Thyroid gland (tissue), 4 donors: ENCODE results near the gene WBP11. TPM values are rescaled to one million over a fixed set of nuclear protein-coding genes. Genes with fewer than 3 reads are reported as not detected.
A peak's percentile ranks its signal among the peaks of the same experiment; 100 is the strongest.

Source experiments
- DNase-seq, 2 donors: peaks; one replicate each; pipeline ENCODE4 v3.0.0-alpha.2; 2019
- H3K27ac ChIP-seq, 3 donors: fragments of 200-600 bp; sonication (generic); 1 replicate in 2 of 3; 2 replicates in 1 of 3; pipeline ENCODE4 v1.5.1; 2016 to 2019; ENCODE audit warnings: mild to moderate bottlenecking in 1 of 3, moderate library complexity in 1 of 3
- H3K27me3 ChIP-seq: fragments of 200-600 bp; sonication (generic); one replicate; pipeline ENCODE4 v1.5.1; 2019
- H3K36me3 ChIP-seq, 2 donors: fragments of 200-600 bp; sonication (generic); one replicate each; pipeline ENCODE4 v1.5.1; 2016 to 2019
- H3K4me1 ChIP-seq, 2 donors: fragments of 200-600 bp; sonication (generic); one replicate each; pipeline ENCODE4 v1.5.1; 2017 to 2019
- H3K4me3 ChIP-seq, 3 donors: fragments of 200-600 bp; sonication (generic); replicated peaks in 1 of 3; 1 replicate in 2 of 3; 2 replicates in 1 of 3; pipeline ENCODE4 v1.5.1; 2016; ENCODE audit warnings: mild to moderate bottlenecking in 1 of 3
- H3K9me3 ChIP-seq: fragments of 200-600 bp; sonication (generic); one replicate; pipeline ENCODE4 v1.5.1; 2017
- POLR2A ChIP-seq, 2 donors: fragments of 450-650 bp; IDR thresholded peaks; one replicate each; pipeline ENCODE4 v1.6.1; 2017; ENCODE audit warnings: antibody characterized with exemption in 2 of 2, mild to moderate bottlenecking in 2 of 2, moderate library complexity in 1 of 2
- WGBS, 2 donors: methylation state at CpG; one replicate each; pipeline ENCODE4 v1.1.5; 2017; 5-methylcytosine and 5-hydroxymethylcytosine counted together
- intact Hi-C: fragments of 100-400 bp; cut with DNase I; formaldehyde crosslinking; loops from one replicate; pipeline ENCODE4 v1.15.1; 2023
- total RNA-seq, 4 donors: library from RNA; depleted of rRNA; stranded (reverse); fragments of >200 nt; gene quantifications; one replicate each; pipeline ENCODE4 v1.2.3, GENCODE V29; 2016
- TF ChIP-seq, protein P1 (sequence below), 6 experiments: fragments of 200-600 bp in 3 of 6; fragments of 450-650 bp in 3 of 6; sonication (generic) in 3 of 6; IDR thresholded peaks; one replicate each; pipeline ENCODE4 v1.5.1; 2016 to 2019; ENCODE audit warnings: antibody characterized with exemption in 6 of 6, mild to moderate bottlenecking in 2 of 6, inconsistent platforms in 1 of 6, moderate library complexity in 1 of 6

WBP11 gene
- total RNA-seq, 4 donors from 2014 or later, result 23.3 to 34.7 (median 29.6) TPM

DNA sequence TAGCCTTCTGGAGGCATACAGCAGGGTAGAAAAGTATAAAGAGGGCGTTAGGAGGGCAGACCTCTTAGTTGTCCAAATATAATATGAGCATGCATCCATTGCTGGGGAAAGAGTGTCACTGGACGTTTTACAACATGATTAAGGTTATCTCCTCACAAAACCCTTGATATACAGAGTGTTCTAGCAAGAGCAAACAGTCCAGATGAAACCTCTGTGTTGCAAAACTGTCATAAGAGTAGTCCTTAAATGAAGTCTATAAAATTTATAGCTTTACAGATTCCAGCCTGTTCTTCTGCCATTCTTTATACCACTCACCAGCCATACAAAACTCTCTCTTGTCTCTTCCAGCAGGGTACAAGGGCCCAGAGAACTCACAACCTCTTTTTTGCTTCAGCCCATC is 21.7 kb downstream of the WBP11 start:
- intact Hi-C loops, result no loop called here
- H3K9me3 ChIP-seq, result no peaks in the 10 kb centered on the region
- 69 to 89% methylated on average over 2 of the region's 2 CpGs for WGBS, 2 donors
- no peak for DNase-seq
- TF ChIP-seq POLR2A (IDR thresholded peaks at IDR 0.05), result no peak
- TF ChIP-seq, protein P1, sequence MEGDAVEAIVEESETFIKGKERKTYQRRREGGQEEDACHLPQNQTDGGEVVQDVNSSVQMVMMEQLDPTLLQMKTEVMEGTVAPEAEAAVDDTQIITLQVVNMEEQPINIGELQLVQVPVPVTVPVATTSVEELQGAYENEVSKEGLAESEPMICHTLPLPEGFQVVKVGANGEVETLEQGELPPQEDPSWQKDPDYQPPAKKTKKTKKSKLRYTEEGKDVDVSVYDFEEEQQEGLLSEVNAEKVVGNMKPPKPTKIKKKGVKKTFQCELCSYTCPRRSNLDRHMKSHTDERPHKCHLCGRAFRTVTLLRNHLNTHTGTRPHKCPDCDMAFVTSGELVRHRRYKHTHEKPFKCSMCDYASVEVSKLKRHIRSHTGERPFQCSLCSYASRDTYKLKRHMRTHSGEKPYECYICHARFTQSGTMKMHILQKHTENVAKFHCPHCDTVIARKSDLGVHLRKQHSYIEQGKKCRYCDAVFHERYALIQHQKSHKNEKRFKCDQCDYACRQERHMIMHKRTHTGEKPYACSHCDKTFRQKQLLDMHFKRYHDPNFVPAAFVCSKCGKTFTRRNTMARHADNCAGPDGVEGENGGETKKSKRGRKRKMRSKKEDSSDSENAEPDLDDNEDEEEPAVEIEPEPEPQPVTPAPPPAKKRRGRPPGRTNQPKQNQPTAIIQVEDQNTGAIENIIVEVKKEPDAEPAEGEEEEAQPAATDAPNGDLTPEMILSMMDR (IDR thresholded peaks at IDR 0.05), result no peak
- no peaks in the 10 kb centered on the region for H3K4me1 ChIP-seq
- no peak overlapping the region for H3K4me3 ChIP-seq
- H3K36me3 ChIP-seq, result peaks cover 10% of the 10 kb centered on the region in 2 donors
- H3K27ac ChIP-seq, result no peak overlapping the region
- no peaks in the 10 kb centered on the region for H3K27me3 ChIP-seq

DNA sequence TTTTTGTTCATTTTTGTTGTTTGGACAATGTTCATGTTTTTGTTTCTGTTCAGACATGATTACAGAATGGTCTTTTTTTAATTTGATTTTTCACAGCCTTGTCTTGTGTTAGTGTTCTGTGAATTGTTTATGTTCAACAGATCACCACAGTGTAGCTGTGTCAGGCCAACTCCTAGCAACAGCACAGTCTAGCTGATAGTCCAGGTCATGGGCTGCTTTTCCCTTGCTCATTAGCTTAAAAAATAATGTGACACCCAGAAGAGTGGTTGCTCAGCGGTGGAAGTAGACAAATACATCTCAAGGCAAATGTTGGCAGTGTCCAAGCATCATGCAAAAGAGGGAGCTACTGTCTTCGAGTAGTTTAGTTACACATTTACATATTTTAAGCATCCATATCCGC is 22.4 kb downstream of the WBP11 start:
- no peak overlapping the region for H3K4me3 ChIP-seq
- H3K36me3 ChIP-seq, result peaks cover 3% of the 10 kb centered on the region in 2 donors
- intact Hi-C loops, result no loop called here
- H3K27ac ChIP-seq, result no peak overlapping the region
- no peaks in the 10 kb centered on the region for H3K27me3 ChIP-seq
- TF ChIP-seq, protein P1 (IDR thresholded peaks at IDR 0.05), result no peak
- TF ChIP-seq POLR2A (IDR thresholded peaks at IDR 0.05), result no peak
- no peaks in the 10 kb centered on the region for H3K9me3 ChIP-seq
- H3K4me1 ChIP-seq, result peaks cover 0 to 5% of the 10 kb centered on the region in 2 donors
- 91 to 95% methylated on average over 3 of the region's 3 CpGs for WGBS, 2 donors
- no peak for DNase-seq

DNA sequence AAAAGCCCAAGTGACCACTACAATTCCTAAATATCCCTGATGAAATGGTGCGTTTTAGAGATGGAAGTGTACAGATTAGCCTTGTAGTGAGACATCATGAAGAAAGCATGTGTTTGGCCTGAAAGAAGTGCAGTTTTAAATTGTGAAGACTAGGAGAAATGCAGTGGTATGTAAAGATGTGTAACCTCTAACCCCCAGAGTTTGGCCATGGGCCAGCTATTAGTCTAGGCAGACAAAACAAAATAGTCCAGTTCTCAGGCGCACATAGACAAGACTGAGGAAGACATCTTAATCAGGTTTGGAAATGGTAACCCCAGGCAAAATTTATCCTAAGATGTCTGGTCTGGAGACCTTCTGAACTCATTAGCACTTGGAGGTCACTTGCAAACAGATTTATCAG is 23.4 kb downstream of the WBP11 start:
- intact Hi-C loops, result no loop called here
- DNase-seq, result no peak
- no peak overlapping the region for H3K27ac ChIP-seq
- peaks cover 0 to 8% of the 10 kb centered on the region in 2 donors for H3K4me1 ChIP-seq
- TF ChIP-seq, protein P1 (IDR thresholded peaks at IDR 0.05), result no peak
- no peak for TF ChIP-seq POLR2A (IDR thresholded peaks at IDR 0.05)
- peaks cover 0 to 3% of the 10 kb centered on the region in 2 donors for H3K36me3 ChIP-seq
- no peaks in the 10 kb centered on the region for H3K9me3 ChIP-seq
- no peaks in the 10 kb centered on the region for H3K27me3 ChIP-seq
- H3K4me3 ChIP-seq, result no peak overlapping the region
- 92 to 97% methylated on average over 2 of the region's 2 CpGs for WGBS, 2 donors

DNA sequence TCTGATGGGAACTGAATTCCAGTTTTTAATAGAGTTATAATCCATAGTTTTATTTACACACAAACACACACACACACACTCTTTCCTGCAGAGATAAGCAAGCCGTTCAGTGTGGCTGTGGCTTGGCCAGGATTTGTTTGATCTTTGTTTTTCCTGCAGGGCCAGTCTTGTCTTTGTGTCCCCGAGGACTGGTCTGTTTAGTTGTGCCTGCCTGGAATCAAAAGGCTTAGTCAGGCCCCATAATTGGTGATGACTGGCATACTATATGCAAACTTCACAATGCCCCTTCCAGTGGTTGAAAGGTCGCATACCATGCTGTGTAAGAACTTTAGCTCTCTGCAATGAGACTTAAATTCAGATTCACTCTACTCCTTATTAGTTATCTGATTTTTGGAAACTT is 26.0 kb downstream of the WBP11 start:
- no peaks in the 10 kb centered on the region for H3K36me3 ChIP-seq
- peaks cover 0 to 8% of the 10 kb centered on the region in 2 donors for H3K4me1 ChIP-seq
- WGBS, 2 donors, result 55 to 62% methylated on average over 3 of the region's 3 CpGs
- H3K27me3 ChIP-seq, result no peaks in the 10 kb centered on the region
- no peaks in the 10 kb centered on the region for H3K9me3 ChIP-seq
- no peak overlapping the region for H3K27ac ChIP-seq
- intact Hi-C loops, result no loop called here
- no peak for TF ChIP-seq POLR2A (IDR thresholded peaks at IDR 0.05)
- TF ChIP-seq, protein P1 (IDR thresholded peaks at IDR 0.05), result no peak
- no peak for DNase-seq
- no peak overlapping the region for H3K4me3 ChIP-seq

DNA sequence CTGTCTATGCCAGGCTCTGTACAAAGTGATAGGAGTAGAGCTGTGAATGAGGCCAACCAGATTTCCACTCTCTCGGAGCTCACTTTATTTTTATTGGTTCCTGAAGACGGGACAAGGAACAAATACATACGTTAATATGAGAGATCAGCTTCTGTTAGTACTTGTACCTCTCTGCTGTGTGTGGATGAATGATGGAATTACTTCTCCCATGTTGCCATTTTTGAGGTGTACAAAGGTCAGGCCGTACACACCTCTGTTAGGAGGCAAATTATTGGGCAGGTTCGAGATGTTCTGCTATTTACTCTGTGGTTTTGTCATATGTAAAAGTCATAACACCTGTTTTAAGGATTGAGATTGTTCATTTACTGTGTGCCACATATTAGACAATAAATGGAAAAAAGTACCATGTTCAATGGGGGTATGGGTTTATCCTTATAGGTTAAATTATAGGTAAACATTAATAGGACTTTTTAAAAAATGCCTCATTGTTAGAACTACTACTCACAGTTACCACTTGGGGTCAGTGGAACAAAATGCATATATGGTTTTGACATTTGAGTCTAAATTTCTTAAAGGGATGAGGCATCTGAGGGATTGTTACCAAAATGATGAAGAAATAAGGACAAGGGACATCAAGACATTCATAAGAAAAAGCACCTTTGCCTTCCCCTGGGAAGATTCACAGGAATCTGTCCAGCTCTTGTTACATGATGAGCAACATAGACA is 26.9 kb downstream of the WBP11 start:
- 87 to 93% methylated on average over 5 of the region's 5 CpGs for WGBS, 2 donors
- intact Hi-C loops, result no loop called here
- H3K27ac ChIP-seq, result peak overlapping the region in 1 of 3 donors; percentile 95
- TF ChIP-seq POLR2A (IDR thresholded peaks at IDR 0.05), result no peak
- TF ChIP-seq, protein P1 (IDR thresholded peaks at IDR 0.05), result peak in 1 of 6 experiments; percentile 5
- DNase-seq, result no peak
- no peaks in the 10 kb centered on the region for H3K36me3 ChIP-seq
- peaks cover 0 to 14% of the 10 kb centered on the region in 2 donors for H3K4me1 ChIP-seq
- H3K9me3 ChIP-seq, result no peaks in the 10 kb centered on the region
- peak overlapping the region in 1 of 3 donors; percentile 1 for H3K4me3 ChIP-seq
- H3K27me3 ChIP-seq, result no peaks in the 10 kb centered on the region
